Vagina (tissue), 2 donors: ENCODE data around the gene RBBP9. TPM values are rescaled to one million over a fixed set of nuclear protein-coding genes. Genes with fewer than 3 reads are reported as not detected.
A peak's percentile ranks its signal among the peaks of the same experiment; 100 is the strongest.

Experiments used
- DNase-seq, 2 donors: peaks; one replicate each; pipeline ENCODE4 v3.0.0-alpha.2; 2017; ENCODE audit errors: extremely low spot score in 2 of 2
- H3K27ac ChIP-seq: fragments of 200-600 bp; sonication (generic); one replicate; pipeline ENCODE4 v1.5.1; 2019
- H3K27me3 ChIP-seq: fragments of 200-600 bp; sonication (generic); one replicate; pipeline ENCODE4 v1.5.1; 2019
- H3K36me3 ChIP-seq, 2 donors: fragments of 200-600 bp; sonication (generic); one replicate each; pipeline ENCODE4 v1.5.1; 2017 to 2019
- H3K4me1 ChIP-seq: fragments of 200-600 bp; sonication (generic); one replicate; pipeline ENCODE4 v1.5.1; 2019
- H3K4me3 ChIP-seq, 2 donors: fragments of 200-600 bp; sonication (generic); 1 replicate in 1 of 2; 2 replicates in 1 of 2; pipeline ENCODE4 v1.5.1; 2016 to 2019
- H3K9me3 ChIP-seq: fragments of 200-600 bp; sonication (generic); one replicate; pipeline ENCODE4 v1.5.1; 2019
- POLR2A ChIP-seq, 2 donors: fragments of 450-650 bp; IDR thresholded peaks; one replicate each; pipeline ENCODE4 v1.6.1; 2017; ENCODE audit warnings: antibody characterized with exemption in 2 of 2, mild to moderate bottlenecking in 2 of 2, moderate library complexity in 2 of 2
- POLR2AphosphoS5 ChIP-seq, 2 donors: sonication (generic); formaldehyde crosslinking; IDR thresholded peaks; one replicate each; pipeline ENCODE4 v1.9.0; 2017; ENCODE audit warnings: antibody characterized with exemption in 2 of 2, mild to moderate bottlenecking in 2 of 2, low read depth in 1 of 2; ENCODE audit not compliant: insufficient read depth in 1 of 2
- intact Hi-C: fragments of 100-400 bp; cut with DNase I; formaldehyde crosslinking; loops from one replicate; pipeline ENCODE4 v1.15.1; 2023
- total RNA-seq: library from RNA; depleted of rRNA; stranded (reverse); fragments of >200 nt; gene quantifications from one replicate; pipeline ENCODE4 v1.2.3, GENCODE V29; 2016
- TF ChIP-seq, protein P1 (sequence below), 3 experiments: fragments of 450-650 bp in 2 of 3; fragments of 200-600 bp in 1 of 3; sonication (generic) in 1 of 3; IDR thresholded peaks; one replicate each; pipeline ENCODE4 v1.5.1; 2017 to 2019; ENCODE audit warnings: antibody characterized with exemption in 3 of 3, mild to moderate bottlenecking in 2 of 3, moderate library complexity in 2 of 3

The RBBP9 gene
- total RNA-seq, 1 donor from 2014 or later = 11.0 TPM

DNA sequence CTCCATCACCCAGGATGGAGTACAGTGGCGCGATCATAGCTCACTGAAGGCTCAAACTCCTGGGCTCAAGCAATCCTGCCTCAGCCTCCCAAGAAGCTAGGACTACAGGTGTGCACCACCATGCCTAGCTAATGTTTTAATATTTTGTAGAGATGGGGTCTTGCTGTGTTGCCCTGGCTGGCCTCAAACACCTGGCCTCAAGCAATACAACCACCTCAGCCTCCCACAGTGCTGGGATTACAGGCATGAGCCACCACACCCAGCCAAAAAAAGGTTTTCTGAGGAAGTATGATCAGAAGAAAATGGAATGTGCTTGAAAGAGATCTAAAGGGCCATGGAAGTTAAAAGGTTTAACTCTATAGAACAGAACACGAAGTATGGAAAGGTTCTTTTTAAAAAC is 8.7 kb downstream of the RBBP9 start:
- intact Hi-C loops = no loop called here
- no peaks in the 10 kb centered on the region for H3K4me1 ChIP-seq
- H3K27ac ChIP-seq = no peak overlapping the region
- no peaks in the 10 kb centered on the region for H3K9me3 ChIP-seq
- H3K4me3 ChIP-seq = no peak overlapping the region
- no peaks in the 10 kb centered on the region for H3K27me3 ChIP-seq
- H3K36me3 ChIP-seq = peaks cover 0 to 64% of the 10 kb centered on the region in 2 donors
- TF ChIP-seq POLR2AphosphoS5 (IDR thresholded peaks at IDR 0.05; ENCODE audit: insufficient read depth in 1 of 2, low read depth in 1 of 2) = no peak
- TF ChIP-seq, protein P1, sequence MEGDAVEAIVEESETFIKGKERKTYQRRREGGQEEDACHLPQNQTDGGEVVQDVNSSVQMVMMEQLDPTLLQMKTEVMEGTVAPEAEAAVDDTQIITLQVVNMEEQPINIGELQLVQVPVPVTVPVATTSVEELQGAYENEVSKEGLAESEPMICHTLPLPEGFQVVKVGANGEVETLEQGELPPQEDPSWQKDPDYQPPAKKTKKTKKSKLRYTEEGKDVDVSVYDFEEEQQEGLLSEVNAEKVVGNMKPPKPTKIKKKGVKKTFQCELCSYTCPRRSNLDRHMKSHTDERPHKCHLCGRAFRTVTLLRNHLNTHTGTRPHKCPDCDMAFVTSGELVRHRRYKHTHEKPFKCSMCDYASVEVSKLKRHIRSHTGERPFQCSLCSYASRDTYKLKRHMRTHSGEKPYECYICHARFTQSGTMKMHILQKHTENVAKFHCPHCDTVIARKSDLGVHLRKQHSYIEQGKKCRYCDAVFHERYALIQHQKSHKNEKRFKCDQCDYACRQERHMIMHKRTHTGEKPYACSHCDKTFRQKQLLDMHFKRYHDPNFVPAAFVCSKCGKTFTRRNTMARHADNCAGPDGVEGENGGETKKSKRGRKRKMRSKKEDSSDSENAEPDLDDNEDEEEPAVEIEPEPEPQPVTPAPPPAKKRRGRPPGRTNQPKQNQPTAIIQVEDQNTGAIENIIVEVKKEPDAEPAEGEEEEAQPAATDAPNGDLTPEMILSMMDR (IDR thresholded peaks at IDR 0.05) = no peak
- no peak for TF ChIP-seq POLR2A (IDR thresholded peaks at IDR 0.05)
- DNase-seq = no peak

- intact Hi-C loops = no loop called here
- TF ChIP-seq, protein P1 (IDR thresholded peaks at IDR 0.05) = no peak
- no peak for TF ChIP-seq POLR2AphosphoS5 (IDR thresholded peaks at IDR 0.05; ENCODE audit: insufficient read depth in 1 of 2, low read depth in 1 of 2)
- TF ChIP-seq POLR2A (IDR thresholded peaks at IDR 0.05) = no peak
- H3K9me3 ChIP-seq = no peaks in the 10 kb centered on the region
- H3K36me3 ChIP-seq = peaks cover 0 to 53% of the 10 kb centered on the region in 2 donors
- H3K27ac ChIP-seq = no peak overlapping the region
- DNase-seq = no peak
- no peaks in the 10 kb centered on the region for H3K27me3 ChIP-seq
- no peaks in the 10 kb centered on the region for H3K4me1 ChIP-seq
- H3K4me3 ChIP-seq = no peak overlapping the region
Measured at GRCh38 chr20:18481596-18481995, 15.4 kb downstream of the RBBP9 start.

- intact Hi-C loops = no loop called here
- DNase-seq = no peak
Measured at GRCh38 chr20:18477821-18478220, 19.2 kb downstream of the RBBP9 start.

GRCh38 chr20:18477218-18477617 is 19.8 kb downstream of the RBBP9 start:
- Histone ChIP-seq H3K9me3 (no peaks in the 10 kb centered on the region), H3K36me3 (peaks cover 0 to 58% of the 10 kb centered on the region in 2 donors), H3K4me1 (no peaks in the 10 kb centered on the region), H3K27ac (no peak overlapping the region), H3K27me3 (no peaks in the 10 kb centered on the region), H3K4me3 (no peak overlapping the region)
- intact Hi-C loops = no loop called here
- no peak for TF ChIP-seq POLR2AphosphoS5 (IDR thresholded peaks at IDR 0.05; ENCODE audit: insufficient read depth in 1 of 2, low read depth in 1 of 2)
- TF ChIP-seq, protein P1 (IDR thresholded peaks at IDR 0.05) = no peak
- TF ChIP-seq POLR2A (IDR thresholded peaks at IDR 0.05) = no peak
- no peak for DNase-seq

More at GRCh38 chr20:18477821-18478220, 19.2 kb downstream of the RBBP9 start:
- H3K27ac ChIP-seq = no peak overlapping the region
- no peak for TF ChIP-seq POLR2AphosphoS5 (IDR thresholded peaks at IDR 0.05; ENCODE audit: insufficient read depth in 1 of 2, low read depth in 1 of 2)
- TF ChIP-seq POLR2A (IDR thresholded peaks at IDR 0.05) = no peak
- TF ChIP-seq, protein P1 (IDR thresholded peaks at IDR 0.05) = no peak
- no peaks in the 10 kb centered on the region for H3K27me3 ChIP-seq
- no peaks in the 10 kb centered on the region for H3K4me1 ChIP-seq
- H3K9me3 ChIP-seq = no peaks in the 10 kb centered on the region
- peaks cover 0 to 64% of the 10 kb centered on the region in 2 donors for H3K36me3 ChIP-seq
- no peak overlapping the region for H3K4me3 ChIP-seq

DNA sequence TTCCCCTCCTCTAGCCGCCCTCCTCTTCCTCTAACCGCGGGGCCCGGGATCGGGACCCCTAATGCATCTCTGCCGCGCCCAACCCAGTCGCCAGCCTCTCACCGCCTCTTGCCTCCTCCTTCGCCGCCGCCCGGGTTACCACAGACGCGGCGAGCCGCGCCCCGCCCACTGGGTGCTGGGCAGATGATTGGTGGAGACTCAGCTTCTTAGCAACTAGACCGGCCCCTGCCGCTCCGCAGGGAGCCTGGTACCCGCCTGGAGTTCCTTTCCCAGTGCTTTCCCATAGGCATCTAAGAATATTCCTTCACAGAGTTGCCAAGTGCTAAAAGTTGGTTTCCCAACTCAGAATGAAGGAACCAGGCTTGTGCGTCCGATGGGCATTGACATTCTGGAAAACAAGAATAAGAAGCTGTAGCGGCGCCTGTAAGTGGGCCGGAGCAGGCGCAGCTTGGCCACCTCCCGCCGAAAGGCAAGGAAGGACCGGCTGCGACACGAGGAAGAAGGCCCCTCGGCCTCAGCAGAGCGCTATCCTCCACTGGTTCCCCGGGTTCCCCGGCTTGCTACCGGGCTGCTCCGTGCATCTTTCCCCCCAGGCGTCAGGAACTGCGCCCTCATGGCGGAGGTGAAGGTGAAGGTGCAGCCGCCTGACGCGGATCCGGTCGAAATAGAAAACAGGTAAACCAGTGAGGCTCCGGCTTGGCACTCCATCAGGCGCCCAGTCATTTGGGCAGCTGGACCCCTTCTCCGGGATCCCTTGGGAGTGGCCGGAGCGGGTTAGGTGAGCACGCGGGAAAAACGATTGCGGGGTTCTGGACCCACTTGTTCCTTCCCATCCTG is 29.9 kb downstream of the RBBP9 start, which contains the start of the genes DZANK1 and POLR3F:
Gene DZANK1, minus strand, starts transcription at position 137 of the 837 bp plus-strand sequence. CDS start 1,672 bp downstream, outside the sequence.
Gene POLR3F, plus strand, starts transcription at position 497 of the 837 bp plus-strand sequence. Its CDS starts 117 bp downstream, at position 614.
- peak in 1 of 2 donors; percentile 94 for DNase-seq
- H3K4me3 ChIP-seq = peak within 1 kb of the TSS; percentile 65 to 75
- H3K27ac ChIP-seq = peak within 1 kb of the TSS; percentile 70
- H3K27me3 ChIP-seq = no peaks in the 10 kb centered on the region
- no peaks in the 10 kb centered on the region for H3K36me3 ChIP-seq
- intact Hi-C loops = no loop called here
- no peaks in the 10 kb centered on the region for H3K9me3 ChIP-seq
- TF ChIP-seq POLR2AphosphoS5 (IDR thresholded peaks at IDR 0.05; ENCODE audit: insufficient read depth in 1 of 2, low read depth in 1 of 2) = peak; percentile 91 to 95
- TF ChIP-seq POLR2A (IDR thresholded peaks at IDR 0.05) = no peak
- H3K4me1 ChIP-seq = peaks cover 20% of the 10 kb centered on the region
